H1 (cell line): ENCODE results near the gene ARHGAP26. TPM values are rescaled to one million over a fixed set of nuclear protein-coding genes. Genes with fewer than 3 reads are reported as not detected.

Experiments used
- CTBP2 ChIP-seq: IDR thresholded peaks from 2 replicates; pipeline ENCODE4 v1.7.0; 2011; ENCODE audit warnings: borderline replicate concordance, mild to moderate bottlenecking, moderate library complexity, mixed read lengths, low read length; ENCODE audit not compliant: insufficient read depth, insufficient read length
- EP300 ChIP-seq, 2 experiments: IDR thresholded peaks; 1 replicate in 1 of 2; 2 replicates in 1 of 2; pipeline ENCODE4 v1.6.1; 2011 to 2012; ENCODE audit warnings: low read depth in 2 of 2, low read length in 2 of 2, mild to moderate bottlenecking in 2 of 2, borderline replicate concordance in 1 of 2, inconsistent platforms in 1 of 2, moderate library complexity in 1 of 2
- JUND ChIP-seq: IDR thresholded peaks from 2 replicates; pipeline ENCODE4 v1.6.1; 2011; ENCODE audit warnings: mild to moderate bottlenecking, improper control_type of control experiment, low read length
- RAD21 ChIP-seq, 2 experiments: IDR thresholded peaks in 1 of 2; conservative IDR thresholded peaks in 1 of 2; 2 replicates each; pipeline ENCODE4 v1.6.1; 2011; ENCODE audit warnings: low read depth in 2 of 2, low read length in 2 of 2, improper control_type of control experiment in 1 of 2, inconsistent platforms in 1 of 2, mild to moderate bottlenecking in 1 of 2, moderate library complexity in 1 of 2
- RFX5 ChIP-seq: IDR thresholded peaks from 2 replicates; pipeline ENCODE4 v1.6.1; 2011; ENCODE audit warnings: low read depth, low read length, improper control_type of control experiment, borderline replicate concordance
- SP4 ChIP-seq: IDR thresholded peaks from 2 replicates; pipeline ENCODE4 v1.6.1; 2012; ENCODE audit warnings: low read length, inconsistent platforms
- SRF ChIP-seq: IDR thresholded peaks from 2 replicates; pipeline ENCODE4 v1.6.1; 2011; ENCODE audit warnings: mild to moderate bottlenecking, low read depth, low read length, moderate library complexity
- polyA plus RNA-seq, 7 experiments: library from polyadenylated mRNA; depleted of rRNA in 3 of 7; stranded (reverse) in 5 of 7; unstranded in 2 of 7; fragments of >200 nt in 5 of 7; fragments of 200-250 nt in 2 of 7; gene quantifications; 1 replicate in 5 of 7; 2 replicates in 1 of 7; 4 replicates in 1 of 7; pipeline versions ENCODE4 v1.2.1 to v1.2.3, GENCODE V29; 2011 to 2013; ENCODE audit warnings: missing spikeins in 2 of 7, mixed read lengths in 2 of 7
- total RNA-seq: library from RNA; stranded (reverse); fragmentation: NEBNext Ultra II Directional; extraction: Animal tissue kit (Norgen Biotek cat#: 25700); gene quantifications from 2 replicates; pipeline ENCODE4 v1.2.1, GENCODE V29; 2021
- TF ChIP-seq, protein P1 (sequence below), 3 experiments: IDR thresholded peaks; 1 replicate in 2 of 3; 2 replicates in 1 of 3; pipeline versions ENCODE4 v1.5.1 to v1.6.1; 2011; ENCODE audit warnings: low read length in 3 of 3, mild to moderate bottlenecking in 3 of 3, inconsistent platforms in 2 of 3, low read depth in 1 of 3, moderate library complexity in 1 of 3; ENCODE audit not compliant: insufficient read depth in 1 of 3; ENCODE audit errors: control extremely low read depth in 1 of 3

Gene ARHGAP26
- total and polyA plus RNA-seq, 2 of the 8 experiments (the other 6 are each of a cell fraction or from before 2014, with no cell fraction given): 7.1 to 24.8 TPM

DNA sequence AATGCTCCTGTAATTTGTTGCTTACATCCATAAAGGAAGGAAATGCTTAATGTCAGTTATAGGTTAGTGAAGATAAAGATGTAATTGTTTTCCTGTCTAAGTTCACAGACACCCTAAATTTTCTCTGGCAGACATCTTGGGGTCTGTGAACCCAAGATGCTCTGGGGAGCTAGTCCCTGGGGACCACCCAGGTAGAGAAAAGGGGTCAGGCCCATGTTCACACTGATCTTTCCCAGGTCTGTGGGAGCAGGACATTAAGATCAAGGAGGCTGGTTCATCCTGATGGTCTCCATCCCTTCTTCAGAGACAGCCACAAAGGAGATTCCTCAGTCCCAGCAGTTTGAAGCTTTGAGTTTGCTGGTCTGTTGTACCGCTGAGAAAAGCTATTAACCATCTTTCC, 267.5 kb downstream of the ARHGAP26 start (continued):
- TF ChIP-seq, protein P1, sequence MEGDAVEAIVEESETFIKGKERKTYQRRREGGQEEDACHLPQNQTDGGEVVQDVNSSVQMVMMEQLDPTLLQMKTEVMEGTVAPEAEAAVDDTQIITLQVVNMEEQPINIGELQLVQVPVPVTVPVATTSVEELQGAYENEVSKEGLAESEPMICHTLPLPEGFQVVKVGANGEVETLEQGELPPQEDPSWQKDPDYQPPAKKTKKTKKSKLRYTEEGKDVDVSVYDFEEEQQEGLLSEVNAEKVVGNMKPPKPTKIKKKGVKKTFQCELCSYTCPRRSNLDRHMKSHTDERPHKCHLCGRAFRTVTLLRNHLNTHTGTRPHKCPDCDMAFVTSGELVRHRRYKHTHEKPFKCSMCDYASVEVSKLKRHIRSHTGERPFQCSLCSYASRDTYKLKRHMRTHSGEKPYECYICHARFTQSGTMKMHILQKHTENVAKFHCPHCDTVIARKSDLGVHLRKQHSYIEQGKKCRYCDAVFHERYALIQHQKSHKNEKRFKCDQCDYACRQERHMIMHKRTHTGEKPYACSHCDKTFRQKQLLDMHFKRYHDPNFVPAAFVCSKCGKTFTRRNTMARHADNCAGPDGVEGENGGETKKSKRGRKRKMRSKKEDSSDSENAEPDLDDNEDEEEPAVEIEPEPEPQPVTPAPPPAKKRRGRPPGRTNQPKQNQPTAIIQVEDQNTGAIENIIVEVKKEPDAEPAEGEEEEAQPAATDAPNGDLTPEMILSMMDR (IDR thresholded peaks at IDR 0.05; ENCODE audit: control extremely low read depth in 1 of 3, insufficient read depth in 1 of 3, low read depth in 1 of 3, low read length in 3 of 3): no peak
- TF ChIP-seq CTBP2 (no peak), EP300 (IDR thresholded peaks at IDR 0.05; ENCODE audit: borderline replicate concordance in 1 of 2, low read depth in 2 of 2, low read length in 2 of 2) (no peak), JUND (no peak), RAD21 (IDR thresholded peaks at IDR 0.05 in 1 of 2, conservative IDR thresholded peaks at IDR 0.05 in 1 of 2; ENCODE audit: low read depth in 2 of 2, low read length in 2 of 2) (no peak), RFX5 (no peak), SRF (no peak), SP4 (no peak)
